Right kidney (tissue), 1 donor: ENCODE data around the gene KCP.
A peak's percentile ranks its signal among the peaks of the same experiment; 100 is the strongest.

ENCODE experiments used
- DNase-seq: peaks from one replicate; pipeline ENCODE4 v3.0.0-alpha.2; 2016

The KCP gene

GRCh38 chr7:128827248-128827958, 83.1 kb downstream of the KCP start:
- DNase-seq: peak; percentile 26

- DNase-seq: no peak
Observed at GRCh38 chr7:128826916-128827247, 83.6 kb downstream of the KCP start.
